Measurements from ENCODE around the gene USP46.

Gene USP46

GRCh38 chr4:52655506-52655905, 3.6 kb downstream of the USP46 start:
- no peak for DNase-seq

GRCh38 chr4:52651996-52652672, 7.0 kb downstream of the USP46 start:
- DNase-seq = no peak

- no peak for DNase-seq
Measured at GRCh38 chr4:52648836-52649235, 10.3 kb downstream of the USP46 start.

GRCh38 chr4:52646741-52647140, 12.4 kb downstream of the USP46 start:
- no peak for DNase-seq

- no peak for DNase-seq
Measured at GRCh38 chr4:52646096-52646495, 13.0 kb downstream of the USP46 start.

GRCh38 chr4:52645300-52645699, 13.8 kb downstream of the USP46 start:
- no peak for DNase-seq

- no peak for DNase-seq
Measured at GRCh38 chr4:52643785-52644244, 15.3 kb downstream of the USP46 start.

GRCh38 chr4:52643190-52643589, 15.9 kb downstream of the USP46 start:
- no peak for DNase-seq

- peak in 1 of 5 donors; percentile 51 for DNase-seq
Measured at GRCh38 chr4:52641854-52642563, 17.1 kb downstream of the USP46 start.

- DNase-seq = no peak
Measured at GRCh38 chr4:52640808-52641565, 18.1 kb downstream of the USP46 start.

GRCh38 chr4:52638717-52639116, 20.4 kb downstream of the USP46 start:
- DNase-seq = no peak

GRCh38 chr4:52637116-52637515, 22.0 kb downstream of the USP46 start:
- DNase-seq = no peak

GRCh38 chr4:52635560-52635959, 23.5 kb downstream of the USP46 start:
- no peak for DNase-seq

- no peak for DNase-seq
Measured at GRCh38 chr4:52635130-52635529, 24.0 kb downstream of the USP46 start.

- DNase-seq = no peak
Measured at GRCh38 chr4:52633846-52634245, 25.3 kb downstream of the USP46 start.

GRCh38 chr4:52628974-52629373, 30.1 kb downstream of the USP46 start:
- DNase-seq = no peak

- DNase-seq = no peak
Measured at GRCh38 chr4:52628543-52628942, 30.6 kb downstream of the USP46 start.

- no peak for DNase-seq
Measured at GRCh38 chr4:52627876-52628275, 31.2 kb downstream of the USP46 start.

GRCh38 chr4:52625216-52625615, 33.9 kb downstream of the USP46 start:
- no peak for DNase-seq

- DNase-seq = no peak
Measured at GRCh38 chr4:52622564-52622963, 36.5 kb downstream of the USP46 start.

- DNase-seq = no peak
Measured at GRCh38 chr4:52621567-52621966, 37.5 kb downstream of the USP46 start.

GRCh38 chr4:52619591-52619931, 39.5 kb downstream of the USP46 start:
- DNase-seq = no peak

GRCh38 chr4:52618795-52619590, 40.1 kb downstream of the USP46 start:
- no peak for DNase-seq

Data from T-helper 1 cell (primary cell).